Skin of body (tissue), 2 donors: ENCODE results near the gene RALBP1. TPM values are rescaled to one million over a fixed set of nuclear protein-coding genes. Genes with fewer than 3 reads are reported as not detected.

Source experiments
- DNase-seq: peaks from one replicate; lab custom pipeline; 2025; lab: John Stamatoyannopoulos, UW
- total RNA-seq: library from RNA; depleted of rRNA; stranded (reverse); fragments of >200 nt; gene quantifications from one replicate; pipeline ENCODE4 v1.2.3, GENCODE V29; 2014

The RALBP1 gene
- total RNA-seq, 1 donor from 2014 or later = 43.0 TPM

- DNase-seq = no peak
Observed at GRCh38 chr18:9507565-9508088, 32.3 kb downstream of the RALBP1 start.

- no peak for DNase-seq
Observed at GRCh38 chr18:9508446-9509025, 33.2 kb downstream of the RALBP1 start.

- no peak for DNase-seq
Observed at GRCh38 chr18:9513971-9514512, 38.7 kb downstream of the RALBP1 start.

- peak; percentile 8 for DNase-seq
Observed at GRCh38 chr18:9516437-9517064, 41.2 kb downstream of the RALBP1 start.

- no peak for DNase-seq
Observed at GRCh38 chr18:9517869-9518268, 42.6 kb downstream of the RALBP1 start.

- DNase-seq = no peak
Observed at GRCh38 chr18:9519399-9519798, 44.1 kb downstream of the RALBP1 start.

GRCh38 chr18:9520666-9521065 is 45.4 kb downstream of the RALBP1 start:
- DNase-seq = no peak

GRCh38 chr18:9521770-9522169 is 46.5 kb downstream of the RALBP1 start:
- no peak for DNase-seq

GRCh38 chr18:9522952-9523351 is 47.6 kb downstream of the RALBP1 start:
- no peak for DNase-seq

- DNase-seq = no peak
Observed at GRCh38 chr18:9526458-9526857, 51.1 kb downstream of the RALBP1 start.

GRCh38 chr18:9530226-9531009 is 55.1 kb downstream of the RALBP1 start:
- DNase-seq = no peak

- no peak for DNase-seq
Observed at GRCh38 chr18:9531791-9532410, 56.6 kb downstream of the RALBP1 start.

GRCh38 chr18:9534844-9535243 is 59.5 kb downstream of the RALBP1 start:
- DNase-seq = no peak

- DNase-seq = peak; percentile 93
Observed at GRCh38 chr18:9535430-9535991, 60.2 kb downstream of the RALBP1 start.

GRCh38 chr18:9536354-9537152 is 61.2 kb downstream of the RALBP1 start:
- no peak for DNase-seq

- no peak for DNase-seq
Observed at GRCh38 chr18:9537677-9538076, 62.4 kb downstream of the RALBP1 start.

- DNase-seq = no peak
Observed at GRCh38 chr18:9539283-9539682, 64.0 kb downstream of the RALBP1 start.

GRCh38 chr18:9539938-9540337 is 64.6 kb downstream of the RALBP1 start:
- no peak for DNase-seq

- no peak for DNase-seq
Observed at GRCh38 chr18:9542924-9543323, 67.6 kb downstream of the RALBP1 start.

GRCh38 chr18:9545029-9545428 is 69.7 kb downstream of the RALBP1 start:
- no peak for DNase-seq

- no peak for DNase-seq
Observed at GRCh38 chr18:9546468-9546867, 71.2 kb downstream of the RALBP1 start.
